ENCODE results near the gene CFAP43. TPM values are rescaled to one million over a fixed set of nuclear protein-coding genes. Genes with fewer than 3 reads are reported as not detected.

CFAP43 gene
- total and polyA plus RNA-seq, 2 donors (not counting 1 experiment from before 2014, with no cell fraction given), result 0.12 TPM; not detected in 1

GRCh38 chr10:104121485-104122224, 110.5 kb downstream of the CFAP43 start, which contains the start of gene SFR1:
TSS of gene SFR1 (plus strand) at chr10:104122171. CDS start at chr10:104122184, 13 bp downstream.
- peaks cover 0 to 3% of the 10 kb centered on the region in 2 experiments for H3K36me3 ChIP-seq (replicated peaks in 1 of 2; ENCODE audit: control extremely low read depth in 1 of 2, control insufficient read depth in 1 of 2, extremely low read depth in 1 of 2, insufficient read depth in 2 of 2, low read length in 1 of 2)
- peak within 1 kb of the TSS; percentile 98 to 99 for H3K27ac ChIP-seq (ENCODE audit: low read length in 2 of 2)
- under 1% methylated on average over 67 of the region's 67 CpGs for WGBS (ENCODE audit: insufficient coverage)
- peak within 1 kb of the TSS; percentile 99 for H3K27ac Mint-ChIP-seq
- H3K4me3 Mint-ChIP-seq, result peak within 1 kb of the TSS; percentile 96
- peak within 1 kb of the TSS; percentile 87 for H2AFZ ChIP-seq (ENCODE audit: insufficient read depth, low read depth, low read length, poor library complexity, severe bottlenecking)
- H3K79me2 ChIP-seq (ENCODE audit: control insufficient read depth, insufficient read depth, low read length), result peaks cover 3% of the 10 kb centered on the region
- H3K27me3 ChIP-seq (replicated peaks in 1 of 4; ENCODE audit: control extremely low read depth in 1 of 4, control insufficient read depth in 3 of 4, insufficient read depth in 4 of 4, low read length in 3 of 4), result no peaks in the 10 kb centered on the region
- H4K20me1 ChIP-seq (ENCODE audit: control insufficient read depth, insufficient read depth, low read length, poor library complexity, severe bottlenecking), result no peaks in the 10 kb centered on the region
- peak within 1 kb of the TSS; percentile 73 to 100 (median 97) for H3K4me3 ChIP-seq (ENCODE audit: control extremely low read depth in 1 of 5, extremely low read depth in 1 of 5, insufficient read depth in 1 of 5, low read depth in 2 of 5, low read length in 4 of 5)
- no peaks in the 10 kb centered on the region for H3K9me3 ChIP-seq (ENCODE audit: control extremely low read depth in 1 of 3, control insufficient read depth in 2 of 3, insufficient read depth in 1 of 3, low read length in 2 of 3)
- no peaks in the 10 kb centered on the region for H3K27me3 Mint-ChIP-seq
- DNase-seq (peak; percentile 100), ATAC-seq (ENCODE audit: low read depth) (peak; percentile 89)
- POLR2A ChIA-PET, result interaction anchor here (0.6 to 2.5 kb wide), 6 partner anchors 135 to 217 kb away, joined by 3 to 12 read pairs (median 3); partner anchors contain the start of genes ITPRIP and SLK
- peaks cover 19% of the 10 kb centered on the region for H3K4me1 Mint-ChIP-seq
- H3K9me3 Mint-ChIP-seq (ENCODE audit: insufficient read depth), result no peaks in the 10 kb centered on the region
- intact Hi-C loops (cut with micrococcal nuclease), result loop anchor here (1.0 to 5.0 kb wide), 12 partner anchors 111 to 1204 kb away; partner anchors contain the start of genes ATP5MK, CFAP43, CFAP58 and CNNM2
- CTCF ChIA-PET, result interaction anchor here (0.6 to 3.4 kb wide), 22 partner anchors 9 to 737 kb away, joined by 3 to 14 read pairs (median 4); partner anchors contain the start of genes GSTO1 and ITPRIP
- TF ChIP-seq, protein P1, sequence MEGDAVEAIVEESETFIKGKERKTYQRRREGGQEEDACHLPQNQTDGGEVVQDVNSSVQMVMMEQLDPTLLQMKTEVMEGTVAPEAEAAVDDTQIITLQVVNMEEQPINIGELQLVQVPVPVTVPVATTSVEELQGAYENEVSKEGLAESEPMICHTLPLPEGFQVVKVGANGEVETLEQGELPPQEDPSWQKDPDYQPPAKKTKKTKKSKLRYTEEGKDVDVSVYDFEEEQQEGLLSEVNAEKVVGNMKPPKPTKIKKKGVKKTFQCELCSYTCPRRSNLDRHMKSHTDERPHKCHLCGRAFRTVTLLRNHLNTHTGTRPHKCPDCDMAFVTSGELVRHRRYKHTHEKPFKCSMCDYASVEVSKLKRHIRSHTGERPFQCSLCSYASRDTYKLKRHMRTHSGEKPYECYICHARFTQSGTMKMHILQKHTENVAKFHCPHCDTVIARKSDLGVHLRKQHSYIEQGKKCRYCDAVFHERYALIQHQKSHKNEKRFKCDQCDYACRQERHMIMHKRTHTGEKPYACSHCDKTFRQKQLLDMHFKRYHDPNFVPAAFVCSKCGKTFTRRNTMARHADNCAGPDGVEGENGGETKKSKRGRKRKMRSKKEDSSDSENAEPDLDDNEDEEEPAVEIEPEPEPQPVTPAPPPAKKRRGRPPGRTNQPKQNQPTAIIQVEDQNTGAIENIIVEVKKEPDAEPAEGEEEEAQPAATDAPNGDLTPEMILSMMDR (IDR thresholded peaks at IDR 0.05), result peak; percentile 70
- TF ChIP-seq EZH2 (IDR thresholded peaks at IDR 0.05; ENCODE audit: borderline replicate concordance, insufficient read depth, low read depth, low read length, poor library complexity, severe bottlenecking), result no peak
- peak within 1 kb of the TSS; percentile 100 for H3K9ac ChIP-seq (ENCODE audit: low read length)
- H3K4me2 ChIP-seq (replicated peaks; ENCODE audit: low read depth, low read length, poor library complexity, severe bottlenecking), result peak within 1 kb of the TSS; percentile 91
- peaks cover 10 to 13% of the 10 kb centered on the region in 2 donors for H3K4me1 ChIP-seq (ENCODE audit: control insufficient read depth in 2 of 2, insufficient read depth in 2 of 2, low read length in 2 of 2)
